Measurements from ENCODE around the gene B3GALT6. TPM values are rescaled to one million over a fixed set of nuclear protein-coding genes. Genes with fewer than 3 reads are reported as not detected.
"Not testable (repeated sequence)": the region's sequence is repeated elsewhere in the genome, so short reads cannot be mapped to it uniquely, and the experiment has no call there.

The B3GALT6 gene
- total and polyA plus RNA-seq, 4 donors, result 1.2 to 9.0 (median 8.3) TPM

DNA sequence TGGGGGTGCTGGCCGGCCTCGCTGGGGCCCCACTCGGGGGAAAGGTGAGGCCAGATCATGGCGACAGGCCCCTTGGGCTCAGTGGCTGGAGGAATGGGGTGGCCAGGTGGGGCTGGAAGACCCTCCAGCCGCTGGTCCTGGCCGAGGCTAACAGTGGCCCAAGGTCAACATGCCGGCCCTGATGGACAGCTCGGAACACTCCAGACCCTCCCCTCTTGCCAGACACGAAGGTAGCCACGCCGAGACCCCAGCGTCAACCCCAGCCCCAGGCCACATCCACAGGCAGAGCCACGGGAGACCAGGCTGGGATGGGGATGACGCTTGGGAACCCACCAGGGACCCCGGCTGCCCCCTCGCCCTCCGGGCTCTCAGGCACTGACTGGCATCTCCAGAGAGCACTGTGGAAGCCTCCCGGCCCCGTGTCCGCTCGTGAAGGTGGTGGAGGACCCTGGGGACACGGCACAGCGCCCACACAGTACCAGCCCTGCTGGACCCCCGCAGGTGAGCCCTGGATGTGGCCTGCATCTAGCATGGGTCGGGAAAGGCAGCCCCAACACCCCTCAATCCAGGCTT lies 15.4 kb downstream of the B3GALT6 start:
- TF ChIP-seq, protein P1, sequence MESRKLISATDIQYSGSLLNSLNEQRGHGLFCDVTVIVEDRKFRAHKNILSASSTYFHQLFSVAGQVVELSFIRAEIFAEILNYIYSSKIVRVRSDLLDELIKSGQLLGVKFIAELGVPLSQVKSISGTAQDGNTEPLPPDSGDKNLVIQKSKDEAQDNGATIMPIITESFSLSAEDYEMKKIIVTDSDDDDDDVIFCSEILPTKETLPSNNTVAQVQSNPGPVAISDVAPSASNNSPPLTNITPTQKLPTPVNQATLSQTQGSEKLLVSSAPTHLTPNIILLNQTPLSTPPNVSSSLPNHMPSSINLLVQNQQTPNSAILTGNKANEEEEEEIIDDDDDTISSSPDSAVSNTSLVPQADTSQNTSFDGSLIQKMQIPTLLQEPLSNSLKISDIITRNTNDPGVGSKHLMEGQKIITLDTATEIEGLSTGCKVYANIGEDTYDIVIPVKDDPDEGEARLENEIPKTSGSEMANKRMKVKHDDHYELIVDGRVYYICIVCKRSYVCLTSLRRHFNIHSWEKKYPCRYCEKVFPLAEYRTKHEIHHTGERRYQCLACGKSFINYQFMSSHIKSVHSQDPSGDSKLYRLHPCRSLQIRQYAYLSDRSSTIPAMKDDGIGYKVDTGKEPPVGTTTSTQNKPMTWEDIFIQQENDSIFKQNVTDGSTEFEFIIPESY (IDR thresholded peaks at IDR 0.05), result no peak
- TF ChIP-seq RAD21 (IDR thresholded peaks at IDR 0.05), result no peak
- TF ChIP-seq SP1 (IDR thresholded peaks at IDR 0.05), result no peak
- TF ChIP-seq GABPA (IDR thresholded peaks at IDR 0.05 in 1 of 2, conservative IDR thresholded peaks at IDR 0.05 in 1 of 2), result no peak
- no peak for TF ChIP-seq TAF1 (conservative IDR thresholded peaks at IDR 0.05)
- TF ChIP-seq HNF4A (conservative IDR thresholded peaks at IDR 0.05), result no peak
- TF ChIP-seq, protein P2, sequence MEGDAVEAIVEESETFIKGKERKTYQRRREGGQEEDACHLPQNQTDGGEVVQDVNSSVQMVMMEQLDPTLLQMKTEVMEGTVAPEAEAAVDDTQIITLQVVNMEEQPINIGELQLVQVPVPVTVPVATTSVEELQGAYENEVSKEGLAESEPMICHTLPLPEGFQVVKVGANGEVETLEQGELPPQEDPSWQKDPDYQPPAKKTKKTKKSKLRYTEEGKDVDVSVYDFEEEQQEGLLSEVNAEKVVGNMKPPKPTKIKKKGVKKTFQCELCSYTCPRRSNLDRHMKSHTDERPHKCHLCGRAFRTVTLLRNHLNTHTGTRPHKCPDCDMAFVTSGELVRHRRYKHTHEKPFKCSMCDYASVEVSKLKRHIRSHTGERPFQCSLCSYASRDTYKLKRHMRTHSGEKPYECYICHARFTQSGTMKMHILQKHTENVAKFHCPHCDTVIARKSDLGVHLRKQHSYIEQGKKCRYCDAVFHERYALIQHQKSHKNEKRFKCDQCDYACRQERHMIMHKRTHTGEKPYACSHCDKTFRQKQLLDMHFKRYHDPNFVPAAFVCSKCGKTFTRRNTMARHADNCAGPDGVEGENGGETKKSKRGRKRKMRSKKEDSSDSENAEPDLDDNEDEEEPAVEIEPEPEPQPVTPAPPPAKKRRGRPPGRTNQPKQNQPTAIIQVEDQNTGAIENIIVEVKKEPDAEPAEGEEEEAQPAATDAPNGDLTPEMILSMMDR (IDR thresholded peaks at IDR 0.05; ENCODE audit: low read depth, low read length, missing input control), result no peak
- no peak for TF ChIP-seq EGR1 (IDR thresholded peaks at IDR 0.05; ENCODE audit: low read depth in 2 of 2)
- no peak for TF ChIP-seq YY1 (IDR thresholded peaks at IDR 0.05)
- TF ChIP-seq, protein P3, sequence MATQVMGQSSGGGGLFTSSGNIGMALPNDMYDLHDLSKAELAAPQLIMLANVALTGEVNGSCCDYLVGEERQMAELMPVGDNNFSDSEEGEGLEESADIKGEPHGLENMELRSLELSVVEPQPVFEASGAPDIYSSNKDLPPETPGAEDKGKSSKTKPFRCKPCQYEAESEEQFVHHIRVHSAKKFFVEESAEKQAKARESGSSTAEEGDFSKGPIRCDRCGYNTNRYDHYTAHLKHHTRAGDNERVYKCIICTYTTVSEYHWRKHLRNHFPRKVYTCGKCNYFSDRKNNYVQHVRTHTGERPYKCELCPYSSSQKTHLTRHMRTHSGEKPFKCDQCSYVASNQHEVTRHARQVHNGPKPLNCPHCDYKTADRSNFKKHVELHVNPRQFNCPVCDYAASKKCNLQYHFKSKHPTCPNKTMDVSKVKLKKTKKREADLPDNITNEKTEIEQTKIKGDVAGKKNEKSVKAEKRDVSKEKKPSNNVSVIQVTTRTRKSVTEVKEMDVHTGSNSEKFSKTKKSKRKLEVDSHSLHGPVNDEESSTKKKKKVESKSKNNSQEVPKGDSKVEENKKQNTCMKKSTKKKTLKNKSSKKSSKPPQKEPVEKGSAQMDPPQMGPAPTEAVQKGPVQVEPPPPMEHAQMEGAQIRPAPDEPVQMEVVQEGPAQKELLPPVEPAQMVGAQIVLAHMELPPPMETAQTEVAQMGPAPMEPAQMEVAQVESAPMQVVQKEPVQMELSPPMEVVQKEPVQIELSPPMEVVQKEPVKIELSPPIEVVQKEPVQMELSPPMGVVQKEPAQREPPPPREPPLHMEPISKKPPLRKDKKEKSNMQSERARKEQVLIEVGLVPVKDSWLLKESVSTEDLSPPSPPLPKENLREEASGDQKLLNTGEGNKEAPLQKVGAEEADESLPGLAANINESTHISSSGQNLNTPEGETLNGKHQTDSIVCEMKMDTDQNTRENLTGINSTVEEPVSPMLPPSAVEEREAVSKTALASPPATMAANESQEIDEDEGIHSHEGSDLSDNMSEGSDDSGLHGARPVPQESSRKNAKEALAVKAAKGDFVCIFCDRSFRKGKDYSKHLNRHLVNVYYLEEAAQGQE (IDR thresholded peaks at IDR 0.05), result no peak
- TF ChIP-seq HNF4G (IDR thresholded peaks at IDR 0.05), result no peak
- TF ChIP-seq, protein P4, sequence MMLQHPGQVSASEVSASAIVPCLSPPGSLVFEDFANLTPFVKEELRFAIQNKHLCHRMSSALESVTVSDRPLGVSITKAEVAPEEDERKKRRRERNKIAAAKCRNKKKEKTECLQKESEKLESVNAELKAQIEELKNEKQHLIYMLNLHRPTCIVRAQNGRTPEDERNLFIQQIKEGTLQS (IDR thresholded peaks at IDR 0.05), result no peak
- no peak for TF ChIP-seq JUND (IDR thresholded peaks at IDR 0.05)
- no peak for TF ChIP-seq FOXA1 (IDR thresholded peaks at IDR 0.05)
- TF ChIP-seq NR2F2 (IDR thresholded peaks at IDR 0.05), result no peak
- TF ChIP-seq, protein P5, sequence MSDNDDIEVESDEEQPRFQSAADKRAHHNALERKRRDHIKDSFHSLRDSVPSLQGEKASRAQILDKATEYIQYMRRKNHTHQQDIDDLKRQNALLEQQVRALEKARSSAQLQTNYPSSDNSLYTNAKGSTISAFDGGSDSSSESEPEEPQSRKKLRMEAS (IDR thresholded peaks at IDR 0.05), result no peak
- WGBS, result 61% methylated on average over 25 of the region's 25 CpGs
- Histone ChIP-seq H3K4me1 (ENCODE audit: control insufficient read depth in 4 of 4, insufficient read depth in 4 of 4, low read length in 3 of 4) (peaks cover 0 to 9% (median 3%) of the 10 kb centered on the region in 4 donors), H3K4me3 (ENCODE audit: low read depth in 1 of 3, low read length in 3 of 3) (no peak overlapping the region), H3K9ac (ENCODE audit: low read depth in 1 of 2, low read length in 2 of 2) (no peak overlapping the region), H3K9me3 (ENCODE audit: control insufficient read depth in 4 of 4, low read length in 3 of 4) (no peaks in the 10 kb centered on the region), H3K27ac (ENCODE audit: low read depth in 1 of 2, low read length in 2 of 2) (no peak overlapping the region), H3K27me3 (ENCODE audit: control insufficient read depth in 4 of 4, insufficient read depth in 4 of 4, low read length in 3 of 4) (no peaks in the 10 kb centered on the region), H3K36me3 (ENCODE audit: control insufficient read depth in 4 of 4, insufficient read depth in 3 of 4, low read depth in 1 of 4, low read length in 3 of 4) (peaks cover 0 to 1% (median 0%) of the 10 kb centered on the region in 4 donors)
- DNase-seq (ENCODE audit: low spot score), result no peak

DNA sequence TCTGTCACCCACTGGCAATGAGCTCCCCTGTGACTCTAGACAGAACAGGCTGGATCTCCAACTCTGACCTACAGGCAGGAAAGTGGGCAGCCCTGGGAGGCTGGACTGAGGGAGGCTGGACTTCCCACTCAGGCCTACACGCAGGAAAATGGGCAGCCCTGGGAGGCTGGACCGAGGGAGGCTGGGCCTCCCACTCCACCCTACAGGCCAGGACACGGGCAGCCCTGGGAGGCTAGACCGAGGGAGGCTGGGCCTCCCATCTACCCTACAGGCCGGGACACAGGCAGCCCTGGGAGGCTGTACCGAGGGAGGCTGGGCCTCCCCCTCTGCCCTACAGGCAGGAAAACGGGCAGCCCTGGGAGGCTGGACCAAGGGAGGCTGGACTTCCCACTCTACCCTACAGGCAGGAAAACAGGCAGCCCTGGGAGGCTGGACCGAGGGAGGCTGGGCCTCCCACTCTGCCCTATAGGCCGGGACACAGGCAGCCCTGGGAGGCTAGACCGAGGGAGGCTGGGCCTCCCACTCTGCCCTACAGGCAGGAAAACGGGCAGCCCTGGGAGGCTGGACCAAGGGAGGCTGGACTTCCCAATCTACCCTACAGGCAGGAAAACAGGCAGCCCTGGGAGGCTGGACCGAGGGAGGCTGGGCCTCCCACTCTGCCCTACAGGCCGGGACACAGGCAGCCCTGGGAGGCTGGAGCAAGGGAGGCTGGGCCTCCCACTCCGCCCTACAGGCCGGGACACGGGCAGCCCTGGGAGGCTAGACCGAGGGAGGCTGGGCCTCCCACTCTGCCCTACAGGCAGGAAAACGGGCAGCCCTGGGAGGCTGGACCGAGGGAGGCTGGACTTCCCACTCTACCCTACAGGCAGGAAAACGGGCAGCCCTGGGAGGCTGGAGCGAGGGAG lies 16.2 kb downstream of the B3GALT6 start:
- not testable (repeated sequence) for H3K9ac ChIP-seq (ENCODE audit: low read depth in 1 of 2, low read length in 2 of 2); DNase-seq (ENCODE audit: low spot score); H3K4me3 ChIP-seq (ENCODE audit: low read depth in 1 of 3, low read length in 3 of 3); H3K27ac ChIP-seq (ENCODE audit: low read depth in 1 of 2, low read length in 2 of 2); H3K36me3 ChIP-seq (ENCODE audit: control insufficient read depth in 4 of 4, insufficient read depth in 3 of 4, low read depth in 1 of 4, low read length in 3 of 4); H3K27me3 ChIP-seq (ENCODE audit: control insufficient read depth in 4 of 4, insufficient read depth in 4 of 4, low read length in 3 of 4); H3K9me3 ChIP-seq (ENCODE audit: control insufficient read depth in 4 of 4, low read length in 3 of 4); H3K4me1 ChIP-seq (ENCODE audit: control insufficient read depth in 4 of 4, insufficient read depth in 4 of 4, low read length in 3 of 4)
- 93% methylated on average over 21 of the region's 21 CpGs for WGBS
